ENCODE results near the gene EXT2. TPM values are rescaled to one million over a fixed set of nuclear protein-coding genes. Genes with fewer than 3 reads are reported as not detected.

EXT2 gene
- total and polyA plus RNA-seq, 7 donors = 11.0 to 23.5 (median 21.4) TPM

DNA sequence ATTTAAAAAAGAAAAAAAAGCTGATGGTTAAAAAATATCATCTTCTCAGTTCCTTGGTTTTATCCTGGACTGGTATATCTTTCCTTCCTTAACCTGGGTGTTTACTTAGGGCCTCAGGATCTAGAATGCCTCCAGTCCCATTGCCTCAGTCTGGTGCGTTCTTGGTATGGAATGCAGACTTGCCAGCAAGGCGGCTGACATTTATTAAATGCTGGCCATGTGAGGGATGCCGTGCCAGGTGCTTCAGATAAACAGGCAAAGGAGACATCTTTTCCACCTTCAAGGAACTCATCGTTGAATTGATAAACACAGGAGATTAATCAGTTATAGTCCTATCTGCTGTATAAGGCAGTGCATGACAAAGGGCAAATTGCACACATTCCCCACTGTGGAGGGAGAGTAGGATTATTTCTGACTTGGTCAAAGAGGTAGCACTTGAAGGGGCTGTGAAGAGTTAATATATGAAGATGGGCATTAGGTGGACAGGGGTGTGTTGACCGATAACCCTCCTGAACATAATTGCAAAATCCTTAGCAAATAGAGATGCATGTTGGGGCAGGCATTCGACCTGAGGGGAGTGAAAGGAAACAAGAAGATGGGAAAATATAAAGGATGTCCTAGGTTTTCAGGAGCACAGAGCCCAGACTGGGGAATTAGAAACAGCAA is 160.1 kb downstream of the EXT2 start:
- intact Hi-C loops (cut with DNase I) = no loop called here
- no peaks in the 10 kb centered on the region for H3K36me3 ChIP-seq (ENCODE audit: insufficient read depth in 1 of 2, low read depth in 1 of 2)
- H3K4me3 ChIP-seq = no peak overlapping the region
- no peak for DNase-seq
- TF ChIP-seq CTCF (IDR thresholded peaks at IDR 0.05) = no peak
- WGBS, 3 donors = 70 to 85% (median 71%) methylated on average over 6 of the region's 6 CpGs
- no peak for ATAC-seq
- H3K27ac ChIP-seq = no peak overlapping the region
- H3K27me3 ChIP-seq (ENCODE audit: insufficient read depth in 3 of 3, low read length in 2 of 3) = no peaks in the 10 kb centered on the region
- H3K9me3 ChIP-seq = peaks cover 19% of the 10 kb centered on the region
- peaks cover 11% of the 10 kb centered on the region for H3K4me1 ChIP-seq

GRCh38 chr11:44256673-44257291 is 161.3 kb downstream of the EXT2 start:
- intact Hi-C loops (cut with DNase I) = no loop called here
- no peak for DNase-seq
- no peaks in the 10 kb centered on the region for H3K36me3 ChIP-seq (ENCODE audit: insufficient read depth in 1 of 2, low read depth in 1 of 2)
- TF ChIP-seq CTCF (IDR thresholded peaks at IDR 0.05) = no peak
- peaks cover 19% of the 10 kb centered on the region for H3K9me3 ChIP-seq
- no peak overlapping the region for H3K4me3 ChIP-seq
- 65 to 73% (median 65%) methylated on average over 4 of the region's 4 CpGs for WGBS, 3 donors
- ATAC-seq = no peak
- H3K27me3 ChIP-seq (ENCODE audit: insufficient read depth in 3 of 3, low read length in 2 of 3) = no peaks in the 10 kb centered on the region
- H3K4me1 ChIP-seq = peaks cover 12% of the 10 kb centered on the region
- no peak overlapping the region for H3K27ac ChIP-seq

DNA sequence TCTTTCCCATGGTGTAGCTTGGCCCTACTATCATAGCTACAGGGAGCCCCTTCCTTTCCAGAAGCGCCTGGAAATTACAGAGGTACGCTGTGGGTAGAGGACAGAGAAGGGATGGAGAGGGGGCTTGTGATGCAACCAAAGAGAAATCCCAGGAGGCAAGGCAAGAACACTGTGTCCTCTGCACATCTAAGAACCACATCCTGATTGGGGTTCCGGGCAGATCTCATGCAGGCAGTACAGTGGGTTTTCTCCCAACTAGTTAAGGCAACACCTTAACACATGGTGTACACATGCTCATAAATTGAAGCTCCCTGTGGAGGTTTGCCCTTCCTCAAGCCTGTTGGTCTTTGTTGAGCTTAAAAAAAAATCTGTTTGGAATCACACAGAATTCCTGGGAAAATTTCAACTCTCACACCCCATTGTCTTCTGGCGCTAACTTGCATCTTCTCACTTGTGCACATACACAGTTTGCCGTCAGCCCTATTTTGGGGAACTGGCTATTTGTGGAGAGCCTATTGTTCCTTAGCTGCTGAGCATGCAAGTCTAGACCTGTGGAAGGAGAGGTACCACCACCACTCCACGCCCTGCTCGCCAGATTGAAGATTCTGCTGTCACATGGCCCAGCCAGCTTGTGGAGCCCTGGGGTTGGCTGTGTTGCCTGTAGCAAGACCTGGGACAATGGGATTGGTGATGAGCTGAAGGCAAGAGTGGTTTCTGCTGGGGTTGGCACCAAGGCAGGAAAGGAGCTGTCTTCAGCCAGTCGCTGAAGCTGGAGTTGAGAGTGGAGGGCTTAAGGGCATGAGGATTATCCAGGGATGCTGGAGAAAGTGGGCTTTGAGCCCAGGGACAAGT is 162.1 kb downstream of the EXT2 start:
- Histone ChIP-seq H3K4me3 (no peak overlapping the region), H3K9me3 (peaks cover 13% of the 10 kb centered on the region), H3K27ac (no peak overlapping the region), H3K36me3 (ENCODE audit: insufficient read depth in 1 of 2, low read depth in 1 of 2) (no peaks in the 10 kb centered on the region), H3K4me1 (peaks cover 12% of the 10 kb centered on the region), H3K27me3 (ENCODE audit: insufficient read depth in 3 of 3, low read length in 2 of 3) (no peaks in the 10 kb centered on the region)
- intact Hi-C loops (cut with DNase I) = no loop called here
- DNase-seq = no peak
- peak in 1 of 4 donors; percentile 26 for ATAC-seq
- TF ChIP-seq CTCF (IDR thresholded peaks at IDR 0.05) = no peak
- 94 to 95% (median 95%) methylated on average over 8 of the region's 8 CpGs for WGBS, 3 donors

DNA sequence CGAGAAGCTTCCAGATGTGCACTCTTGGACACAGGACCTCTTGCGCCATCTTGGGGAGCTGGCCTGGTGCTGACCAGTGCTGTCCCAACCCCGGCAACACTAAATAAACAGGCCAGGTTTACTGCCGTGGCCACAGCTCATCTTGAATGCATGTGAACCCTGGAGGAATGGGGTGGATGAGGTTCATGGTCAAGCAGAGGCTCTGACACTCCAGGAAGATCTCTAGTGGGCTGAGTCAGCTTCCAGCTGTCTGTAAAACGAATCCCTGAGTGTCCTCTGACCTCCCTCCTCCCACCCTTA is 162.7 kb downstream of the EXT2 start:
- intact Hi-C loops (cut with DNase I) = no loop called here
- peaks cover 8% of the 10 kb centered on the region for H3K9me3 ChIP-seq
- H3K36me3 ChIP-seq (ENCODE audit: insufficient read depth in 1 of 2, low read depth in 1 of 2) = no peaks in the 10 kb centered on the region
- H3K27me3 ChIP-seq (ENCODE audit: insufficient read depth in 3 of 3, low read length in 2 of 3) = no peaks in the 10 kb centered on the region
- 80 to 83% (median 80%) methylated on average over 5 of the region's 5 CpGs for WGBS, 3 donors
- DNase-seq (no peak), ATAC-seq (no peak)
- H3K4me3 ChIP-seq = no peak overlapping the region
- peaks cover 12% of the 10 kb centered on the region for H3K4me1 ChIP-seq
- no peak for TF ChIP-seq CTCF (IDR thresholded peaks at IDR 0.05)
- no peak overlapping the region for H3K27ac ChIP-seq

All from psoas muscle (tissue), 8 donors.